Suppressor macrophage (primary cell): Measurements from ENCODE around the gene SLC49A3.
"Not testable (repeated sequence)": the region's sequence is repeated elsewhere in the genome, so short reads cannot be mapped to it uniquely, and the experiment has no call there.

Experiments
- DNase-seq, 4 experiments: peaks; one replicate each; pipeline ENCODE4 v3.0.0-alpha.2; 2020 to 2022

SLC49A3 gene

DNA sequence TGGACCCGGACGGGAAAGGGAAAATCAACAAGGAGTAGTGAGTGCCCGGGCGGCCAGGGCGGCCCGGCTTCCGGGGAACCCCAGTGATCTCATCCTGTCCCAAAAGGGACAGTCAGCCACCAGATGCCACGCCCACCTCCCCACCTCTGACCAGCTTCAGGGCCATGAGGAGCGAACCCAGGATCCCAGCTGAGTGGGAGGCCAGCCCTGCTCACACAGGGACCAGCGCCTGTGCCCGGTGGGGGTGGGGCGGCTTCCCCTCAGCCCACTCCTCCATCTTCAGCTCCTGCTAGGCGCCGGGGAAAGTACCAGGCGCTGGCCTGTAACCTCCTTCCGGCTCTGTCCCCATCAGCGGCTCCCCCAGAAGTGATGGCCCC lies 8.4 kb downstream of the SLC49A3 start:
- DNase-seq = peak in 3 of 4 experiments; percentile 50 to 82 (median 50)

DNA sequence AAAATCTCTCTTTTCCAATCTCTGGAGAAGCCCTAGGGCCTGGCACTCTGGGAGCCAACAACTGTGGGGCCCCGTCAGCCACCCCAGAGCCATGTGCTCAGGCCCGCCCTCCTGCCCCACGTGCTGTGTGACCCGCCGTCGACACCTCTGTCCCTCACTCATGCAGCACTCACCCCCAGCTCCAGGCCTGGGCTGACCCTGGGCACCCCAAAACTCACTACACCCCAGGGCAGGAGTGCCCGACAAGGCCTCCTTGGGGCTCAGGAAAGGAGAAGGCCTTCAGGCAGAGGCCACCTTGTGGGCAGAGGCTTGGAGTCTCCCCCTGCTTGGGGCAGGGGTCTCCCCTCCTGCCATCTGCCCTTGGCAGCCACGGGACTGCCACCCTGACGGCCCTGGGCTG lies 8.9 kb downstream of the SLC49A3 start:
- DNase-seq = no peak

DNA sequence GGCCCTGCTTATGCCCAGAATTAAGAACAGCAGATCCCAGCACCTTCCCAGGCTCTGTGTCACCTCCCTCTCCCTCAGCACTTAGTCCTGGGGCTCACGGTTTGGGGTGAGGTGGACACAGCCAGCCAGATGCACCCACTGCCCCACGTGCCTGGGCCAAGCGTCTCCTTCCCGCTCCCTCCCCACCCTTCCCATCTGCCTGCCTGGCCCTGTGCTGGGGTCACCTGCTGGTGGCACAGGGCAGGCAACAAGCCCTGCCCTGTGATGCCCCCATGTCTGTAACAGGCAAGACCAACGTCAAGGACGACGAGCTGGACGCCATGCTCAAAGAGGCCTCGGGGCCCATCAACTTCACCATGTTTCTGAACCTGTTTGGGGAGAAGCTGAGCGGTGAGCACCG lies 9.3 kb downstream of the SLC49A3 start:
- no peak for DNase-seq

DNA sequence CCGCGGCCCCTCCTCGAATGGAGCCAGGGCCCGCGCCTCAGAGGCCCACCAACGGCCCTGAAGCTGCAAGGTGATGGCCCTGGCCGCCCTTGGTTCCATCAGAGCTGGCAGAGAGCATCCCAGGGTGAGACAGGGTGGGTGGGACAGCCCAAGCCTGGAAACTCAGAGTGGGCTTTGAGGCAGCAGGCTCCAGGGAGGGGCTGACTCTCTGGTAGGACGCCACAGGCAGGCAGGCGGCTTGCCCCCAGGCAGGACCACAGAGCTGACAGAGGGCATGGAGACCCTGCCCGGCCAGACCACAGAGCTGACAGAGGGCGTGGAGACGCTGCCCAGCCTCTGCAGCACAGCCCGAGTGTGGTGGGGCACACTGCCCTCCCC lies 9.9 kb downstream of the SLC49A3 start:
- DNase-seq = no peak

DNA sequence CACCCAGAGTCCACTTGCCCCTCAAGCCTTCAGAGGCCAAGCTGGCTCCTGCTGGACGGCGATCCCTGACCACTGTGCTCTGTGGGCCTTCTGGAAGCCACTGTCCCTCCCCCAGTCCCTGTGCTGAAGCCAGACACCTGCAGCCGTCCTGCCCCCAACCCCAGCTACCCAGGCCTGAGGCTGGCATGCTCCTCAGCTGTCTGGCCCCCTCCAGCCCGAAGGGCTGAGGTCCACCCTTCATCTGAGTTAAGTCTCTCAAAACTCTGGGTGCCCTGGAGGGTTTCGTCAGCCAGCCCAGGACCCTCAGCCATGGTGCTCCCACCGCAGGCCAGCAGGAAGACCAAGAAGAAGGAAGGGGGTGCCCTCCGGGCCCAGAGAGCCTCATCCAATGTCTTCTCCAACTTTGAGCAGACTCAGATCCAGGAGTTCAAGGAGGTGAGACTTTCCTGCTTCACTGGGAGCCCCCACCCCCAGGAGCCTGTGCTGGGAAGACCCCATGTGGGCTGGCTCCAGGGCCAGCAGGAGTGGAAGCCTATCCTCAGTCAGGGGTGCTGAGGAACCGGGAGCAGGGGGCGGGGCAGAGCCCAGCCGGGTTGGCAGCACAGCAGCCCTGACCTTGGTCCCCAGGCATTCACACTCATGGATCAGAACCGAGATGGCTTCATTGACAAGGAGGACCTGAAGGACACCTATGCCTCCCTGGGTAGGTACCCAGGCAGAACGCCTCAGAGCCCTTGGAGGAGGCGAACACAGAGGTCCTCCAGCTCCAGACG lies 10.4 kb downstream of the SLC49A3 start:
- no peak for DNase-seq

DNA sequence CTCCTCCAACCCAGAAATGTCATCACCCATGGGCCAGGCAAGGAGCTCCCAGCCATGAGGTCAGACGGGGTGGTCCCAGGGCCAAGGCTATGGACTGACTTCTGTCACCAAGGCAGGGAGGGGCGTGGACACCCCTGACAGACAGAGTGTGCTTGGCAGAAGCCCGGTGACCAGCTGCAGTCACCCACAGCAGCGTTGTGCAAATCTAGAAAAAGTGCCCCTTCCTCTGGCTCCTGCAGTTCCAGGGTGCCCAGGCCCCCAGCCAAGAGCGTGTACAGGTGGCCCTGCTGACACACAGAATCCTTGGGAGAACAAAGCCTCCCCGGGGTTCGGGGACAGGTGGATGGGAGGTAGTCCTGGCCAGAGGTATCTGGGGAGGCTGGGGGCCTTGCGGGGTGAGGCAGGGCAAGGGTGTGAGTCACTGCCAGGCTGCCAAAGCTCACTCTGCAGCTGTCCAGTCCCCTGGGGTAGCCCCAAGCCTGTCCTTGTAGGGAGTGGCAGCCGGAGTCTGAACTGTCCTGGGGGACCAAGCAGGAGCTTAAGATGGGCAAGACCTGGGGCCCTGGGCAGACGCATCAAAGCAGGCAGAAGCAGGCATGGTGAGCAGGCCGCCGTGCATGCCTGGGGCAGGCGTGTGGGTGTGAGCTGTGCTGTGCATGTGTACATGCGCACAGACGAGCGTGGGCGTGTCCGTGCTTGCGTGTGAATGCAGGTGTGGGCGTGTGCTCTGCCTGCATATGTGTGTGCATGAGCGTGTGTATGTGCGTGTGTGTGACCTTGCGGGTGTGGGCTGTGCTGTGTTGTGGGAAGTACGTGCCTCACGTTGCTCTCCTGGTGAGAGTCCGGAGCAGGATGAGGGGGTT lies 11.3 kb downstream of the SLC49A3 start:
- DNase-seq = peak in 1 of 4 experiments; percentile 48

DNA sequence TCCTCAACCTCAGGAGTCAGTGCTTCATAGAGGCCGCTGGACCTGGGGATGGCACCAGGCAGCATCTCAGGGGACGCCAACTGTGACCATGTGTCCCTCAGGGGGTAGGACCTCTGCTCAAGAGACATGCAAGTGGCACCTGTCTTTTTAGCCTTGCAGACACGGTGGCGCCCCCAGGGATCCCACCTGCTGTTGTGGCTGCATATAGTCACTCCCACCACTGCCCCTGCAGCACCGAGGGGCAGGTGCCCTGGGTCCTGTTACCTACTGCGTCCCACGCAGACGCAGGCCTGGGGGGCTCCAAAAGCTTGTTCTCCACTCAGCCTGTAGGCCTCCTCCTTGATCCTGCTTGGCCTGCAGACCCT lies 12.1 kb downstream of the SLC49A3 start:
- no peak for DNase-seq

DNA sequence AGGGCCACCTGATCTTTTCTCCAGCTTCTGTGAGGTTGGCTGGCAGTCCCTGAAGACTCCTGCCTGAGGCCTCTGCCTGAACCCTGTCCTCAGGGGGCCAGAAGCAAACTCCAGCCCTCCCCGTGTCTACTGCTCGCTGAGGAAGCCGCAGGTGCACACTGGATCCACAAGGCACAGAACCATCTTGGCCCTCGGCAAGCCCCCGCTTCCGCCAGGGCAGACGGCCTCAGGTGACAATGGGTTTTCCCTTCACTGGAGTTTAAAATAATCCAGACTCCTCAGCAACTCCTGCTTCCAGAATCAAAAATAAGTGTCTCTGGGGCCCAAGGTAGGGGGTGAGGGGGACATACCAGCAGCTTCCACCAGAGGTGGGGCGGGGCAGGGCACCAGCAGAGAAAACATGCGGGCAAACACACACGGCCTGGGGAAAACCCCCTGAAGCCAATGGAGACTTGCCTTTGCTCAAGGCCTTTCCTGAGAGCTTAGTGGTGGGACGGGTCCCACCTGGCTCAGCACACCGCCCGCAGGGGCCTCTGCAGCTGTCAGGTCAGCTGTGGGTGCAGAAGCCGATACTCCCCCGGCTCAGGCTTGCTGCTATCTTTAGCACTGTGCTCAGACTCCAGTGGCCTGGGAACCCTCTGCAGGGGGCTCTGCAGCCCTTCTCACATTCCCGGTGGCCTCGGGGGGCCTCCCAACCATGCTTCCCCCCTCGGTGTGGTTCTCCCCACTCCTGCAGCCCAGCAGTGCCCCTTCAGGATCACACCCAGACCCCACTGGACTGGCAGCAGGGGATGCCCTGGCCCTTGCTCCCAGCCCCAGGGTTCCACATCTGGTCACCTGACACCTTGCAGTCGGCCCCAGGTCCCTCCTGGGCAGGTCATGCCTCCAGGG lies 12.7 kb downstream of the SLC49A3 start:
- DNase-seq = no peak

DNA sequence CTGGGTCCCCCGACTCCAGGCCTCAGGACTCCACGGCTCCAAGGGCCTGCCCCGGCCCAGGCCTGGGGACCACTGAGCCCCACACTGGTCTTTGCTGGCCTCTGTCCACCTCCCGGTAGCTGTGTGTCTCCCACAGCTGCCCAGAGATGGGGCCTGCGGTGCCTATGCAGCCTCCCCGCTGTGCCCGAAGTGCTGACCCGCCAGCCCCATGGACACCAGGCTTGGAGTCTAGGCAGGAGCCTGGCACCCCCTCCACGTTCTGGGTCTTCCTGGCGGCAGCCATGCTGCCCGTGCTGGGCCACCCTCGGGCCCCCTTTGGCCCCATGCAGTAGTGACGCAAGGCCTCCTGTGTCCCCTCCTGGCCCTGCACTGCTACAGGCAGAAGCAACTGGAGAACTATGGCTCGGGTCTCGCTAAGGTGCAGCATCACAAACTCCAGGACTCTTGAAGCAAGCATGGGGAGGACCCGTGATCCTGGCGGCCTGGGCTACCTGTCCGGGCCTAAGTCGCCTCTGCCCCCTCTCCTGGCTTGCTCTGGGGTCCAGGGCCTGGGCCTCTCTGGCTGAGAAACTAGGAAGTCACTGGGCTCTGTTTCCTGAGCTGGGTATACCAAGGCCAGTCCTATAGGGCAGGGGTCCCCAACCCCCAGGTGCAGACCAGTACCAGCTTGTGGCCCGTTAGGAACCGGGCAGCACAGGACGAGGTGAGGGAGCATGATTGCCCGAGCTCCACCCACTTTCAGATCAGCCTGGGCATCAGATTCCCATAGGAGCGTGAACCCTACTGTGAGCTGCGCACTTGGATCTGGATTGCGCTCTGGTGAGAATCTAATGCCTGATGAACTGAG lies 13.7 kb downstream of the SLC49A3 start:
- DNase-seq = peak in 1 of 4 experiments; percentile 41

DNA sequence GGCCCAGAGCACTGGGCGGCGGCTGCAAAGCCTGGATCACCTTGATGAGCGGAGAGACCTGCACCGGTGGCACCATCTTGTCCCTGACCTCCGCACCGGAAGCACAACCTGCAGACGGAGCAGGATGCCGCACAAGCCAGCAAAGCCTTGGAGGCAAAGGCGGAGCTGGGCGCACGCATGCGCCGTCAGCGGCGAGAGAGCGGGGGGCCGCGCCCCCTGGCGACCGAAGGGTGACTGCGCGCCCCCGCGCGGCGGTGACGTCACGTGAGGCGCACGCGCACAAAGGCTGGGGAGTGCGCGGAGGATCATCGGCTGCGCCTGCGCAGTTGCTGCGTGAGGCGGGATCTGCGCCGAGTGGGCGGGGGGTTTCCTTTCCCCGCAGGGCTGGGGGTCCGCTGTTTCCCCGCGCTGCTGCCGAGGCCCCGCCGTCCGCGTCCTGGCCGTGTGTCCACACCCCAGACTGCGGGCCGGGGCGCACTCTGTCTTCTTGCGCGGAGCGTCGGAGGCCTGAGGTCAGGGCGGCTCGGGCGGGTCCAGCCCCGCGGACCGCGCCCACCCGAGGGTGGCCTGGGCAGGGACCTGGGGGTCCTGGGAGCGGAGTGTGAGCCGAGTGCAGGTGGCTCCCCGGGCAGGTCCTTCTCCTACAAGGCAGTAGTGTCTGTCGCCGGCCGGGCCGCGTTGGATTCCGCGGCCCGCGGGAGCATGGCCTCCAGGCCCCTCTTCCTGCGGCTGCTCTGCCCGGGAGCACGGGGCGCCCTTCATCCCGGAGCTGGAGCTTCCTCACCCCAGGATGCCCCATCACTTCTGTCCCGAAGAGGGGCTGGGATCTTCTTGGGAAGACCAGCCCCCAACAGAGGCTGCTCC lies 14.5 kb downstream of the SLC49A3 start, which contains the start of the genes ATP5ME and MYL5:
Gene ATP5ME (minus strand): TSS at position 105 of the 864 bp plus-strand sequence. CDS start 29 bp downstream, at position 76.
Gene MYL5 (plus strand): TSS at position 371 of the 864 bp plus-strand sequence. CDS start 3,485 bp downstream, outside the sequence.
- peak; percentile 98 to 99 (median 98) for DNase-seq

DNA sequence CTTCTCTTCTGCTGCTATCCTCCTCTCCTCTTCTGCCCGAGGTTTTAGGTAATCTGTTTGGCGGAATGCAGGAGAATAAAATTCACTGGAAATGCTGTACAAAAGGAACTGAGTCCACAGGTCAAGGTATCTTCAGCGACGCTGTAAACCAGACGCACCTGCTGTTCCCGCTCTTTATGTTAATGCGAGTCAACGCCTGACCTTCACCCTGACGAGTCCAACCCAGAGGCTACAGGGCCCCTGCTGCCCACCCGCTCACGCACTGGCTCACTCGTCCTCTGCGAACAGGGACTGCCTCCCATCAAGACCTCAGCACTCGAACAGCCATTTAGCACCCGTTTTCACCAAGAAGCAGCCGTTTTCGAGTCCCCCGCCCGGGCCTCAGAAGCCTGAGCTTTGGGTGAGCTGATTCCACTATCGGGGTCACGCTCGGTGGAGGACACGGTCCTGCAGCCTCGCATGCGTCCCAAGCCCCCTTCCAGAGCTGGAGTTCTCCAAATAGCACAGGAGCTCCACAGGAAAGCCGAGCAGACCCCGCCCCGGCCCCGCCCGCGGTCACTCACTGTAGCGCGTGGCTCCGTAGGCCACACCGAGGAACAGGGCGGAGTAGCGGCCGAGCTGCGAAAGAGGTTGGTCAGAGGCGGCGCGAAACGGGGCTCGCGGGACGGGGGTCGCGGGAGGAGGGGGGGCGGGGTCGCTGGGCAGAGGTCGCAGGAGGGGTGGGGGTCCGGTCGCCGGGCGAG lies 15.4 kb downstream of the SLC49A3 start:
- peak; percentile 57 to 81 (median 66) for DNase-seq

DNA sequence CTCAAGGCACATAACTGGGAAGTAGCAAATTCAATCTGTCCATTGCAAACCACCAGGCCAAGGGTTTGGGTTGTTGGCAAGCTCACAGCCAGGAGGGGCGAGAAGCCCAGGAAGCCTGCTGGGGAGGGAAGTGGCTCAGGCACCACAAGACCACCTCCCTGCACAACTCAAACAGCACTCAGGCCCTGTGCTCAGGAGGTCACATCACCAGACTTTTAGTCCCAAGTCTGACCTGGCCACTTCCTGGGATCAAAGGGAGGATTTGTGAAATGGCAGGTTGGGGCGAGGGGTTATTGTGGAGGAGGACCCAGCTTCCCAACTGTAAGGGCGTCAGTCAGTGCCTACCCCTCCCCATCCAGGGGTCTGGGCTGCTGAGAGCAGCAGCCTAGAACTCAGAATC lies 17.2 kb downstream of the SLC49A3 start:
- DNase-seq = no peak

DNA sequence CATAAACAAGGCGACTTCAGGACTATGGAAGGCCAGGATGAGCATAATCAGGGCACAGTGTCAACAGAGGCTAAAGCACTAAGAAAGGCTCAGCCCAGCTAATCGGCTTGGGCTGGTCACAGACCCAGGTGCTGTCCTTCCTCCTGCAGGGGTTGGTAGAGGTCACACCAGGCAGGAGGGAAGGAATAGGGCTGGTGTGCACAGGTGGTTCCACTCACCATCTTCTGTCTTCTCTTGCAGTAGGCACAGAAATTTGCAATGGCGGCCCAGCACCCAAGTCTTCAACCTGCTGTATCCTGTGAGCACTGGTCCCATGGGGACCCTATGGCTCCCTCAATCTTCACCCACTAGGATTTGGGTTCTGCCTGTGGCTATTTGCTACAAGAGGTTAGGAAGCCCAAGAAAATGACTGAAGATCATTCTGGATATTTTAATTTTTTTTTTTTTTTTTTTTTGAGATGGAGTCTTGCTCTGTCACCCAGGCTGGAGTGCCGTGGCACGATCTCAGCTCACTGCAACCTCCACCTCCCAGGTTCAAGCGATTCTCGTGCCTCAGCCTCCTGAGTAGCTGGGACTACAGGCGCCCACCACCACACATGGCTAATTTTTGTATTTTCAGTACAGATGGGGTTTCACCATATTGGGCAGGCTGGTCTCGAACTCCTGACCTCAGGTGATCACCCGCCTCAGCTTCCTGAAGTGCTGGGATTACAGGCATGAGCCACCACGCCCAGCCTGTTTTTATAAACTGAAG lies 19.0 kb downstream of the SLC49A3 start:
- DNase-seq = not testable (repeated sequence)

DNA sequence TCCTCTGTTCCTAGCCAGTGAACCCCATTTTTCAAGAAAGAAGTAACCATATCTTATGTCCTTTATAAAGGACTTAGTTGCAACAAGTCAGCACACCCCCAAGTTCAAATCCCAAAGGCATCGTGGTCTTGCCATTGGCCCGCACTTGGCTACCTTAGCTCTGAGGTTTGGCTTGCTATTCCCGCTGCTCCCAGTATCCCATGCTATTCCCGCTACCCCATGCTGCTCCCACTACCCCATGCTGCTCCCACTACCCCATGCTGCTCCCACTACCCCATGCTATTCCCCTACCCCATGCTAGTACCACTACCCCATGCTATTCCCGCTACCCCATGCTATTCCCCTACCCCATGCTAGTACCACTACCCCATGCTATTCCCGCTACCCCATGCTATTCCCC lies 20.7 kb downstream of the SLC49A3 start:
- not testable (repeated sequence) for DNase-seq

DNA sequence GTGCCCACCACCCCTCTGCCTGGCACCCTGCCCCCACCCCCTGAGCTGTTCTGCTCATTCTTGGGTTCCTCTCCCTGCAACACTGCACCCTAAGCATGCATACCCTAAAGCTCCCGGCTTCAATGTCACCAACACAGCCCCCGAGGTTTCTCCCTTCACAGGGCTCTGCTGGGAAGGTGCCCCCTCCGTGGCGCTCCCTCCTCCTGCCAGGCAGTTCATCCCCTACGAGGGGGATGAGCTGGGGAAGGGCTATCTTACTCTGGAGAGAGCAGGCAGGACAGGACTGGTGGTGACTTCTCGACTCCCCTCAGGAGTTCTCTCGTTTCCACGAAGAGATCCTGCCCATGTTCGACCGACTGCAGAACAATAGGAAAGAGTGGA lies 21.4 kb downstream of the SLC49A3 start:
- no peak for DNase-seq

DNA sequence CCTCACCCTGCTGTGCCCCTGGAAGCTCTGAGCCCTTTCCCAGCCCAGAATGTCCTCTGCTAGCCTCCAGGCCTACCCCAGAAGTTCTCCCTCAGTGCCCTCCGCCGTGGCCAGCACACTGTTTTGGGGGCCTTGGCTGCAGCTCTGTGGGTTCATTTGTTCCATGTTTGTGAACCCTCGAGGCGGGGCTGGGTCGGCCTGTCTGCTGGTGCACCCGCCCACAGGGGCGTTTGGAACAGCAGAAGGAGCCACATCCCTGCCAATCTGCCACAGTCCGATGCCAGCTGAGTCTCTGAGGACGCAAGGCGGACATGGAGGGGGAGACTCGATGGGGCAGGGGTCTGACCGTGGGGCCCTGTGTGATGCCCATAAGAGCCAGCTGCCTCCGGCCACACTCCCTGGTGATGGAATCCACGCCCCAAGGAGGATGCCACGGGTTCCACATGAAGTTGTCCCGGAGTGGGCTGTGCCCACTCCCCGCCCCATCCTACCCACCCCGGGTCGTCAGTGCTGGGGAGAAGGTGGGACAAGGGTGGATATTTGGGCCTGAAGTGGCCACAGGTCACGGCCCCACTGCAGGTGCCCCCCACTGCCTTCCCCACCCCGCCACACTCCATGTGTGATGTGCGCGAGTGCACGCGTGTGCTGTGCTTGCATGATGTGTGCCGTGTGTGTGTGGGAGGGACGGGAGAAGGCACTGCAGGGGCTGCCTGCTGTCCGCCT lies 22.0 kb downstream of the SLC49A3 start:
- no peak for DNase-seq

DNA sequence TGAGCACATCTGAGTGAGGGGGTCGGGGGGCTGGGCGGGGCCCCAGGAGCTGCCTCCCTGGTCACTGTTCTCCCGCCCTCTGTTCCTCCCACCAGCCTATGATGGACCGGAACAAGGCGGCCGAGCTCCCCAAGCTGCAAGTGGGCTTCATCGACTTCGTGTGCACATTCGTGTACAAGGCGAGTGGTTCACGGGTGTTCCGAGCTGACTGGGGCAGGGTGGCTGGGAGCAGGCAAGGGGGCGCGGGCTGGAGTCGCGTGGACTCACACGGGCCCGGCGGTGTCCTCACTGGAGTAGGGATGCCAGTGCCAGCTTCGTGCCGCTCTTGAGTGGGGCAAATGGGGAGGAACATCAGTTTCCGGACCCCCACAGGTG lies 22.5 kb downstream of the SLC49A3 start:
- DNase-seq = no peak

DNA sequence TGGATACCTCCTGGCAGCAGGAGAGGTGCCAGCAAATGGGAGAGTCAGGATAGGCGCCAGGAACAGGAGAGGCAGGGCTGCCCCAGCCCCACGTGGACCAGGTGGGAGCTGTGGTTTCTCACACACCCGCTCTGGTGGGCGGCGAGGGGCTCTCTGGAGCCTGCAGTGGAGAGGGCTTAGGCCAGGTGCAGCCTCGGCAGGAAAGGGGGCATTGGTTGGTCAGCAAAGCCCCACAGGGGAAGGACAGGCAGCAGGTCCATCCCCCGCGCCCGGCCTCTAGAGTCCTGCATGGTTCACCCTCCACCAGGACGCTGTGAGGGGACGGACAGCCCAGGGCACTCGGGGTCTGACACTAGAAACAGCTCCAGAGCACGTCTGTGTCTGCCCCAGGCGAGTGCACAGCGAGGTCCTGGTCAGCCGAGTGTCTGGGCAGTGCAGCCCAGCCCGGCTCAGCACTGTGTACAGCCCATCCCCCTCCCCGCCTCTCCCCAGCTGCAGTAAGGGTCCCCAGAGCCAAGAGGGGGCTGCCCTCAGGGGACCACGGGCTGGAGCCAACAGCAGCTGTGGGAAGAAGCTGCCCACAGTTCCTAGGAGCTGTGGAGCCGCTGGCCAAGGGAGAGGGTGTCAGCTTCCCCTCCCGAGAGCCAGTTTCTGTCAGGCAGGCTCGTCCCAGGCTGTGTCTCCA lies 23.1 kb downstream of the SLC49A3 start:
- peak in 1 of 4 experiments; percentile 1 for DNase-seq
